ENCODE measurements around the gene SLC26A6. TPM values are rescaled to one million over a fixed set of nuclear protein-coding genes. Genes with fewer than 3 reads are reported as not detected.

The SLC26A6 gene
- total RNA-seq, 1 experiment from 2014 or later = 58.9 TPM

DNA sequence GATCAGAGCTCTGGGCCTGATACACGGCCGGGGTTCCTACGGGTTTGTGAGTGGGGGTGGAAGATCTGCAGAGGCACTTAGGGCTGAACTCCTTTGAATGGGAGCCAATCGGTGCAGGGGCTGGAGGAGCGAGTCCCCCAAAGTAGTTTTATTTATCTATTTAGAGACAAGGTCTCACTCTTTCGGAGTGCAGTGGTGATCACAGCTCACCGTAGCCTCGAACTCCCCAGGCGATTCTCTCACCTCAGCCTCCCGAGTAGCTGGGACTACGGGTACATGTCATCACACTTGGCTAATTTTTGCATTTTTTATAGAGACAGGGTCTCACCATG, 29.0 kb upstream of the SLC26A6 start:
- no peaks in the 10 kb centered on the region for H3K27me3 Mint-ChIP-seq (ENCODE audit: low read depth)
- H3K27ac Mint-ChIP-seq = peak overlapping the region; percentile 99
- H3K4me3 Mint-ChIP-seq = peak overlapping the region; percentile 88
- no peak for DNase-seq (ENCODE audit: low spot score)
- ChIA-PET CTCF (interaction anchor here (0.6 to 5.2 kb wide), 21 partner anchors 10 to 468 kb away, joined by 3 to 51 read pairs (median 5); partner anchors contain the start of genes IP6K2, LAMB2, NCKIPSD and NDUFAF3), POLR2A (interaction anchor here (1.2 to 4.4 kb wide), 4 partner anchors 20 to 255 kb away, joined by 3 to 41 read pairs (median 16); partner anchors contain the start of genes ARIH2, IP6K2 and SLC26A6)
- ATAC-seq = no peak
- peaks cover 14% of the 10 kb centered on the region for H3K4me1 Mint-ChIP-seq
- H3K9me3 Mint-ChIP-seq = 0 out of 2 replicates have a peak, but pooled peaks cover 4% of the 10 kb centered on the region
- H3K36me3 Mint-ChIP-seq = peaks cover 27% of the 10 kb centered on the region
- TF ChIP-seq, protein P1, sequence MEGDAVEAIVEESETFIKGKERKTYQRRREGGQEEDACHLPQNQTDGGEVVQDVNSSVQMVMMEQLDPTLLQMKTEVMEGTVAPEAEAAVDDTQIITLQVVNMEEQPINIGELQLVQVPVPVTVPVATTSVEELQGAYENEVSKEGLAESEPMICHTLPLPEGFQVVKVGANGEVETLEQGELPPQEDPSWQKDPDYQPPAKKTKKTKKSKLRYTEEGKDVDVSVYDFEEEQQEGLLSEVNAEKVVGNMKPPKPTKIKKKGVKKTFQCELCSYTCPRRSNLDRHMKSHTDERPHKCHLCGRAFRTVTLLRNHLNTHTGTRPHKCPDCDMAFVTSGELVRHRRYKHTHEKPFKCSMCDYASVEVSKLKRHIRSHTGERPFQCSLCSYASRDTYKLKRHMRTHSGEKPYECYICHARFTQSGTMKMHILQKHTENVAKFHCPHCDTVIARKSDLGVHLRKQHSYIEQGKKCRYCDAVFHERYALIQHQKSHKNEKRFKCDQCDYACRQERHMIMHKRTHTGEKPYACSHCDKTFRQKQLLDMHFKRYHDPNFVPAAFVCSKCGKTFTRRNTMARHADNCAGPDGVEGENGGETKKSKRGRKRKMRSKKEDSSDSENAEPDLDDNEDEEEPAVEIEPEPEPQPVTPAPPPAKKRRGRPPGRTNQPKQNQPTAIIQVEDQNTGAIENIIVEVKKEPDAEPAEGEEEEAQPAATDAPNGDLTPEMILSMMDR (IDR thresholded peaks at IDR 0.05) = no peak; the same call in 1 of the 2 replicates
- TF ChIP-seq NR1H2 (CRISPR knock-in tag; IDR thresholded peaks at IDR 0.05) = no peak
- no peak for TF ChIP-seq TEAD4 (CRISPR knock-in tag; IDR thresholded peaks at IDR 0.05)
- TF ChIP-seq TCF7 (CRISPR knock-in tag; IDR thresholded peaks at IDR 0.05; ENCODE audit: low read depth) = no peak
- TF ChIP-seq RELA (CRISPR knock-in tag; IDR thresholded peaks at IDR 0.05; ENCODE audit: borderline replicate concordance) = no peak
- TF ChIP-seq, protein P2, sequence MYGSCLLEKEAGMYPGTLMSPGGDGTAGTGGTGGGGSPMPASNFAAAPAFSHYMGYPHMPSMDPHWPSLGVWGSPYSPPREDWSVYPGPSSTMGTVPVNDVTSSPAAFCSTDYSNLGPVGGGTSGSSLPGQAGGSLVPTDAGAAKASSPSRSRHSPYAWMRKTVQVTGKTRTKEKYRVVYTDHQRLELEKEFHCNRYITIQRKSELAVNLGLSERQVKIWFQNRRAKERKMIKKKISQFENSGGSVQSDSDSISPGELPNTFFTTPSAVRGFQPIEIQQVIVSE (CRISPR knock-in tag; IDR thresholded peaks at IDR 0.05; ENCODE audit: borderline replicate concordance) = no peak
- TF ChIP-seq, protein P3, sequence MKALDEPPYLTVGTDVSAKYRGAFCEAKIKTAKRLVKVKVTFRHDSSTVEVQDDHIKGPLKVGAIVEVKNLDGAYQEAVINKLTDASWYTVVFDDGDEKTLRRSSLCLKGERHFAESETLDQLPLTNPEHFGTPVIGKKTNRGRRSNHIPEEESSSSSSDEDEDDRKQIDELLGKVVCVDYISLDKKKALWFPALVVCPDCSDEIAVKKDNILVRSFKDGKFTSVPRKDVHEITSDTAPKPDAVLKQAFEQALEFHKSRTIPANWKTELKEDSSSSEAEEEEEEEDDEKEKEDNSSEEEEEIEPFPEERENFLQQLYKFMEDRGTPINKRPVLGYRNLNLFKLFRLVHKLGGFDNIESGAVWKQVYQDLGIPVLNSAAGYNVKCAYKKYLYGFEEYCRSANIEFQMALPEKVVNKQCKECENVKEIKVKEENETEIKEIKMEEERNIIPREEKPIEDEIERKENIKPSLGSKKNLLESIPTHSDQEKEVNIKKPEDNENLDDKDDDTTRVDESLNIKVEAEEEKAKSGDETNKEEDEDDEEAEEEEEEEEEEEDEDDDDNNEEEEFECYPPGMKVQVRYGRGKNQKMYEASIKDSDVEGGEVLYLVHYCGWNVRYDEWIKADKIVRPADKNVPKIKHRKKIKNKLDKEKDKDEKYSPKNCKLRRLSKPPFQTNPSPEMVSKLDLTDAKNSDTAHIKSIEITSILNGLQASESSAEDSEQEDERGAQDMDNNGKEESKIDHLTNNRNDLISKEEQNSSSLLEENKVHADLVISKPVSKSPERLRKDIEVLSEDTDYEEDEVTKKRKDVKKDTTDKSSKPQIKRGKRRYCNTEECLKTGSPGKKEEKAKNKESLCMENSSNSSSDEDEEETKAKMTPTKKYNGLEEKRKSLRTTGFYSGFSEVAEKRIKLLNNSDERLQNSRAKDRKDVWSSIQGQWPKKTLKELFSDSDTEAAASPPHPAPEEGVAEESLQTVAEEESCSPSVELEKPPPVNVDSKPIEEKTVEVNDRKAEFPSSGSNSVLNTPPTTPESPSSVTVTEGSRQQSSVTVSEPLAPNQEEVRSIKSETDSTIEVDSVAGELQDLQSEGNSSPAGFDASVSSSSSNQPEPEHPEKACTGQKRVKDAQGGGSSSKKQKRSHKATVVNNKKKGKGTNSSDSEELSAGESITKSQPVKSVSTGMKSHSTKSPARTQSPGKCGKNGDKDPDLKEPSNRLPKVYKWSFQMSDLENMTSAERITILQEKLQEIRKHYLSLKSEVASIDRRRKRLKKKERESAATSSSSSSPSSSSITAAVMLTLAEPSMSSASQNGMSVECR (CRISPR knock-in tag; IDR thresholded peaks at IDR 0.05; ENCODE audit: borderline replicate concordance) = no peak
- TF ChIP-seq ATF1 (CRISPR knock-in tag; IDR thresholded peaks at IDR 0.05) = no peak
- TF ChIP-seq, protein P4, sequence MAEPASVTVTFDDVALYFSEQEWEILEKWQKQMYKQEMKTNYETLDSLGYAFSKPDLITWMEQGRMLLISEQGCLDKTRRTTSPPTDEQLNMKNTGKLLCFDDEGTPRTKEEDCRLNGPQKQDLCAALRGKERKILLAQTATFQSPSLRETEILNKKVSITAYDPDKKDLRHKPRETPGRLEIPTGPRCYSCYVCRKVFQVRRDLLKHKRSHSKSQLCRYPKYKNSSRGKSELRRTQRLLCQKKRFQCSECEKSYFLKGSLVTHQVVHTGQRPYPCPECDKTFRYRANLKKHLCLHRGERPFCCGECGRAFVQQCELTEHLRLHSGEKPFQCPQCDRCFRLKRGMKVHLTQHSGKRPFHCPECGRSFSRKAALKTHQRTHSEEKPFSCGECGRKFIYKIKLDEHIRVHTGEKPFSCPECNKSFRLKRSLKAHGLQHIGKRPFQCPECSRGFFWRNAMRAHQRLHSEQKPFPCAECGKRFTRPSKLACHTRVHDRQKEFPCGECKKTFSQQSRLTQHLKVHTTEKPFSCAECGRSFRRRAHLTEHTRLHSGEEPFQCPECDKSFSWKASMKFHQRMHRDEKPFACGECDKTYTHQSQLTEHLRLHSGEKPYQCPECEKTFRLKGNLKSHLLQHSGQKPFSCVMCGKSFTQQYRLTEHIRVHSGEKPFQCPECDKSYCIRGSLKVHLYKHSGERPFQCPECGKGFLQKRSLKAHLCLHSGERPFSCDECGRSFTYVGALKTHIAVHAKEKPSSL (CRISPR knock-in tag; conservative IDR thresholded peaks at IDR 0.05) = no peak
- TF ChIP-seq, protein P5, sequence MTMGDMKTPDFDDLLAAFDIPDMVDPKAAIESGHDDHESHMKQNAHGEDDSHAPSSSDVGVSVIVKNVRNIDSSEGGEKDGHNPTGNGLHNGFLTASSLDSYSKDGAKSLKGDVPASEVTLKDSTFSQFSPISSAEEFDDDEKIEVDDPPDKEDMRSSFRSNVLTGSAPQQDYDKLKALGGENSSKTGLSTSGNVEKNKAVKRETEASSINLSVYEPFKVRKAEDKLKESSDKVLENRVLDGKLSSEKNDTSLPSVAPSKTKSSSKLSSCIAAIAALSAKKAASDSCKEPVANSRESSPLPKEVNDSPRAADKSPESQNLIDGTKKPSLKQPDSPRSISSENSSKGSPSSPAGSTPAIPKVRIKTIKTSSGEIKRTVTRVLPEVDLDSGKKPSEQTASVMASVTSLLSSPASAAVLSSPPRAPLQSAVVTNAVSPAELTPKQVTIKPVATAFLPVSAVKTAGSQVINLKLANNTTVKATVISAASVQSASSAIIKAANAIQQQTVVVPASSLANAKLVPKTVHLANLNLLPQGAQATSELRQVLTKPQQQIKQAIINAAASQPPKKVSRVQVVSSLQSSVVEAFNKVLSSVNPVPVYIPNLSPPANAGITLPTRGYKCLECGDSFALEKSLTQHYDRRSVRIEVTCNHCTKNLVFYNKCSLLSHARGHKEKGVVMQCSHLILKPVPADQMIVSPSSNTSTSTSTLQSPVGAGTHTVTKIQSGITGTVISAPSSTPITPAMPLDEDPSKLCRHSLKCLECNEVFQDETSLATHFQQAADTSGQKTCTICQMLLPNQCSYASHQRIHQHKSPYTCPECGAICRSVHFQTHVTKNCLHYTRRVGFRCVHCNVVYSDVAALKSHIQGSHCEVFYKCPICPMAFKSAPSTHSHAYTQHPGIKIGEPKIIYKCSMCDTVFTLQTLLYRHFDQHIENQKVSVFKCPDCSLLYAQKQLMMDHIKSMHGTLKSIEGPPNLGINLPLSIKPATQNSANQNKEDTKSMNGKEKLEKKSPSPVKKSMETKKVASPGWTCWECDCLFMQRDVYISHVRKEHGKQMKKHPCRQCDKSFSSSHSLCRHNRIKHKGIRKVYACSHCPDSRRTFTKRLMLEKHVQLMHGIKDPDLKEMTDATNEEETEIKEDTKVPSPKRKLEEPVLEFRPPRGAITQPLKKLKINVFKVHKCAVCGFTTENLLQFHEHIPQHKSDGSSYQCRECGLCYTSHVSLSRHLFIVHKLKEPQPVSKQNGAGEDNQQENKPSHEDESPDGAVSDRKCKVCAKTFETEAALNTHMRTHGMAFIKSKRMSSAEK (CRISPR knock-in tag; IDR thresholded peaks at IDR 0.05; ENCODE audit: borderline replicate concordance) = no peak
- TF ChIP-seq, protein P6, sequence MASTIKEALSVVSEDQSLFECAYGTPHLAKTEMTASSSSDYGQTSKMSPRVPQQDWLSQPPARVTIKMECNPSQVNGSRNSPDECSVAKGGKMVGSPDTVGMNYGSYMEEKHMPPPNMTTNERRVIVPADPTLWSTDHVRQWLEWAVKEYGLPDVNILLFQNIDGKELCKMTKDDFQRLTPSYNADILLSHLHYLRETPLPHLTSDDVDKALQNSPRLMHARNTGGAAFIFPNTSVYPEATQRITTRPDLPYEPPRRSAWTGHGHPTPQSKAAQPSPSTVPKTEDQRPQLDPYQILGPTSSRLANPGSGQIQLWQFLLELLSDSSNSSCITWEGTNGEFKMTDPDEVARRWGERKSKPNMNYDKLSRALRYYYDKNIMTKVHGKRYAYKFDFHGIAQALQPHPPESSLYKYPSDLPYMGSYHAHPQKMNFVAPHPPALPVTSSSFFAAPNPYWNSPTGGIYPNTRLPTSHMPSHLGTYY (CRISPR knock-in tag; IDR thresholded peaks at IDR 0.05) = no peak
- TF ChIP-seq ELF4 (CRISPR knock-in tag; IDR thresholded peaks at IDR 0.05; ENCODE audit: low read depth) = no peak
- TF ChIP-seq JAZF1 (CRISPR knock-in tag; IDR thresholded peaks at IDR 0.05) = no peak
- TF ChIP-seq OVOL2 (CRISPR knock-in tag; IDR thresholded peaks at IDR 0.05; ENCODE audit: borderline replicate concordance) = no peak
- no peak for TF ChIP-seq ZNF416 (CRISPR knock-in tag; IDR thresholded peaks at IDR 0.05)
- TF ChIP-seq, protein P7, sequence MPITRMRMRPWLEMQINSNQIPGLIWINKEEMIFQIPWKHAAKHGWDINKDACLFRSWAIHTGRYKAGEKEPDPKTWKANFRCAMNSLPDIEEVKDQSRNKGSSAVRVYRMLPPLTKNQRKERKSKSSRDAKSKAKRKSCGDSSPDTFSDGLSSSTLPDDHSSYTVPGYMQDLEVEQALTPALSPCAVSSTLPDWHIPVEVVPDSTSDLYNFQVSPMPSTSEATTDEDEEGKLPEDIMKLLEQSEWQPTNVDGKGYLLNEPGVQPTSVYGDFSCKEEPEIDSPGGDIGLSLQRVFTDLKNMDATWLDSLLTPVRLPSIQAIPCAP (CRISPR knock-in tag; IDR thresholded peaks at IDR 0.05) = no peak
- no peak for TF ChIP-seq PRRX2 (CRISPR knock-in tag; IDR thresholded peaks at IDR 0.05)
- TF ChIP-seq, protein P8, sequence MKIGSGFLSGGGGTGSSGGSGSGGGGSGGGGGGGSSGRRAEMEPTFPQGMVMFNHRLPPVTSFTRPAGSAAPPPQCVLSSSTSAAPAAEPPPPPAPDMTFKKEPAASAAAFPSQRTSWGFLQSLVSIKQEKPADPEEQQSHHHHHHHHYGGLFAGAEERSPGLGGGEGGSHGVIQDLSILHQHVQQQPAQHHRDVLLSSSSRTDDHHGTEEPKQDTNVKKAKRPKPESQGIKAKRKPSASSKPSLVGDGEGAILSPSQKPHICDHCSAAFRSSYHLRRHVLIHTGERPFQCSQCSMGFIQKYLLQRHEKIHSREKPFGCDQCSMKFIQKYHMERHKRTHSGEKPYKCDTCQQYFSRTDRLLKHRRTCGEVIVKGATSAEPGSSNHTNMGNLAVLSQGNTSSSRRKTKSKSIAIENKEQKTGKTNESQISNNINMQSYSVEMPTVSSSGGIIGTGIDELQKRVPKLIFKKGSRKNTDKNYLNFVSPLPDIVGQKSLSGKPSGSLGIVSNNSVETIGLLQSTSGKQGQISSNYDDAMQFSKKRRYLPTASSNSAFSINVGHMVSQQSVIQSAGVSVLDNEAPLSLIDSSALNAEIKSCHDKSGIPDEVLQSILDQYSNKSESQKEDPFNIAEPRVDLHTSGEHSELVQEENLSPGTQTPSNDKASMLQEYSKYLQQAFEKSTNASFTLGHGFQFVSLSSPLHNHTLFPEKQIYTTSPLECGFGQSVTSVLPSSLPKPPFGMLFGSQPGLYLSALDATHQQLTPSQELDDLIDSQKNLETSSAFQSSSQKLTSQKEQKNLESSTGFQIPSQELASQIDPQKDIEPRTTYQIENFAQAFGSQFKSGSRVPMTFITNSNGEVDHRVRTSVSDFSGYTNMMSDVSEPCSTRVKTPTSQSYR (CRISPR knock-in tag; IDR thresholded peaks at IDR 0.05) = no peak
- no peak for TF ChIP-seq GABPB1 (CRISPR knock-in tag; IDR thresholded peaks at IDR 0.05)

Data from WTC11 (cell line).